Measurements from ENCODE around the gene OR10X1.

GRCh38 chr1:158559696-158560095, 20.0 kb downstream of the OR10X1 start:
- TF ChIP-seq CTCF (conservative IDR thresholded peaks at IDR 0.05; ENCODE audit: low read length): no peak
- TF ChIP-seq EZH2phosphoT487 (IDR thresholded peaks at IDR 0.05; ENCODE audit: borderline replicate concordance, low read depth, low read length): no peak
